ENCODE measurements around the gene MYOF.
"Not testable (repeated sequence)": the region's sequence is repeated elsewhere in the genome, so short reads cannot be mapped to it uniquely, and the experiment has no call there.

MYOF gene

GRCh38 chr10:93363891-93364648 lies 118.1 kb downstream of the MYOF start:
- Histone ChIP-seq H3K4me3 (ENCODE audit: low read length) (no peak overlapping the region), H3K36me3 (ENCODE audit: control insufficient read depth, insufficient read depth, low read length, severe bottlenecking) (peaks cover 96% of the 10 kb centered on the region)
- DNase-seq (ENCODE audit: low read depth) = no peak

GRCh38 chr10:93358398-93358797 lies 123.7 kb downstream of the MYOF start:
- not testable (repeated sequence) for H3K9me3 ChIP-seq (ENCODE audit: control insufficient read depth, low read length); H3K27me3 ChIP-seq (replicated peaks; ENCODE audit: control insufficient read depth, insufficient read depth, low read length); H3K9ac ChIP-seq (ENCODE audit: low read length); DNase-seq (ENCODE audit: low read depth); H3K4me3 ChIP-seq (ENCODE audit: low read length); H3K4me1 ChIP-seq (ENCODE audit: control insufficient read depth, insufficient read depth, low read length)
- peaks cover 93% of the 10 kb centered on the region for H3K36me3 ChIP-seq (ENCODE audit: control insufficient read depth, insufficient read depth, low read length, severe bottlenecking)

More at GRCh38 chr10:93363891-93364648, 118.1 kb downstream of the MYOF start:
- Histone ChIP-seq H3K27me3 (replicated peaks; ENCODE audit: control insufficient read depth, insufficient read depth, low read length) (no peaks in the 10 kb centered on the region), H3K4me1 (ENCODE audit: control insufficient read depth, insufficient read depth, low read length) (peaks cover 26% of the 10 kb centered on the region), H3K9me3 (ENCODE audit: control insufficient read depth, low read length) (no peaks in the 10 kb centered on the region), H3K9ac (ENCODE audit: low read length) (peak overlapping the region; percentile 35)

- Histone ChIP-seq H3K36me3 (ENCODE audit: control insufficient read depth, insufficient read depth, low read length, severe bottlenecking) (peaks cover 93% of the 10 kb centered on the region), H3K4me3 (ENCODE audit: low read length) (no peak overlapping the region), H3K4me1 (ENCODE audit: control insufficient read depth, insufficient read depth, low read length) (peaks cover 5% of the 10 kb centered on the region), H3K9ac (ENCODE audit: low read length) (no peak overlapping the region), H3K27me3 (replicated peaks; ENCODE audit: control insufficient read depth, insufficient read depth, low read length) (no peaks in the 10 kb centered on the region), H3K9me3 (ENCODE audit: control insufficient read depth, low read length) (no peaks in the 10 kb centered on the region)
- DNase-seq (ENCODE audit: low read depth) = peak; percentile 52
Observed at GRCh38 chr10:93357680-93358079, 124.5 kb downstream of the MYOF start.

- Histone ChIP-seq H3K27me3 (replicated peaks; ENCODE audit: control insufficient read depth, insufficient read depth, low read length) (no peaks in the 10 kb centered on the region), H3K36me3 (ENCODE audit: control insufficient read depth, insufficient read depth, low read length, severe bottlenecking) (peaks cover 96% of the 10 kb centered on the region), H3K4me1 (ENCODE audit: control insufficient read depth, insufficient read depth, low read length) (peaks cover 5% of the 10 kb centered on the region), H3K4me3 (ENCODE audit: low read length) (no peak overlapping the region), H3K9ac (ENCODE audit: low read length) (no peak overlapping the region), H3K9me3 (ENCODE audit: control insufficient read depth, low read length) (no peaks in the 10 kb centered on the region)
- DNase-seq (ENCODE audit: low read depth) = no peak
Observed at GRCh38 chr10:93356516-93356915, 125.6 kb downstream of the MYOF start.

- Histone ChIP-seq H3K36me3 (ENCODE audit: control insufficient read depth, insufficient read depth, low read length, severe bottlenecking) (peaks cover 98% of the 10 kb centered on the region), H3K27me3 (replicated peaks; ENCODE audit: control insufficient read depth, insufficient read depth, low read length) (no peaks in the 10 kb centered on the region), H3K4me3 (ENCODE audit: low read length) (no peak overlapping the region), H3K9me3 (ENCODE audit: control insufficient read depth, low read length) (no peaks in the 10 kb centered on the region), H3K4me1 (ENCODE audit: control insufficient read depth, insufficient read depth, low read length) (peaks cover 5% of the 10 kb centered on the region), H3K9ac (ENCODE audit: low read length) (peak overlapping the region; percentile 20)
- DNase-seq (ENCODE audit: low read depth) = peak; percentile 82
Observed at GRCh38 chr10:93352638-93353383, 129.3 kb downstream of the MYOF start.

GRCh38 chr10:93346694-93347093 lies 135.4 kb downstream of the MYOF start:
- Histone ChIP-seq H3K9me3 (ENCODE audit: control insufficient read depth, low read length) (no peaks in the 10 kb centered on the region), H3K4me1 (ENCODE audit: control insufficient read depth, insufficient read depth, low read length) (peaks cover 23% of the 10 kb centered on the region), H3K9ac (ENCODE audit: low read length) (peak overlapping the region; percentile 25), H3K27me3 (replicated peaks; ENCODE audit: control insufficient read depth, insufficient read depth, low read length) (no peaks in the 10 kb centered on the region), H3K4me3 (ENCODE audit: low read length) (no peak overlapping the region), H3K36me3 (ENCODE audit: control insufficient read depth, insufficient read depth, low read length, severe bottlenecking) (peaks cover 92% of the 10 kb centered on the region)
- no peak for DNase-seq (ENCODE audit: low read depth)

- H3K9me3 ChIP-seq (ENCODE audit: control insufficient read depth, low read length) = no peaks in the 10 kb centered on the region
- peaks cover 90% of the 10 kb centered on the region for H3K36me3 ChIP-seq (ENCODE audit: control insufficient read depth, insufficient read depth, low read length, severe bottlenecking)
- peaks cover 23% of the 10 kb centered on the region for H3K4me1 ChIP-seq (ENCODE audit: control insufficient read depth, insufficient read depth, low read length)
- no peak overlapping the region for H3K4me3 ChIP-seq (ENCODE audit: low read length)
- H3K27me3 ChIP-seq (replicated peaks; ENCODE audit: control insufficient read depth, insufficient read depth, low read length) = no peaks in the 10 kb centered on the region
- no peak for DNase-seq (ENCODE audit: low read depth)
- peak overlapping the region; percentile 25 for H3K9ac ChIP-seq (ENCODE audit: low read length)
Observed at GRCh38 chr10:93346108-93346507, 136.0 kb downstream of the MYOF start.

- peaks cover 88% of the 10 kb centered on the region for H3K36me3 ChIP-seq (ENCODE audit: control insufficient read depth, insufficient read depth, low read length, severe bottlenecking)
- H3K4me1 ChIP-seq (ENCODE audit: control insufficient read depth, insufficient read depth, low read length) = peaks cover 23% of the 10 kb centered on the region
- DNase-seq (ENCODE audit: low read depth) = no peak
- no peaks in the 10 kb centered on the region for H3K27me3 ChIP-seq (replicated peaks; ENCODE audit: control insufficient read depth, insufficient read depth, low read length)
- no peak overlapping the region for H3K9ac ChIP-seq (ENCODE audit: low read length)
- no peak overlapping the region for H3K4me3 ChIP-seq (ENCODE audit: low read length)
- no peaks in the 10 kb centered on the region for H3K9me3 ChIP-seq (ENCODE audit: control insufficient read depth, low read length)
Observed at GRCh38 chr10:93344691-93345090, 137.4 kb downstream of the MYOF start.

- Histone ChIP-seq H3K27me3 (replicated peaks; ENCODE audit: control insufficient read depth, insufficient read depth, low read length) (no peaks in the 10 kb centered on the region), H3K9ac (ENCODE audit: low read length) (no peak overlapping the region), H3K4me3 (ENCODE audit: low read length) (no peak overlapping the region), H3K4me1 (ENCODE audit: control insufficient read depth, insufficient read depth, low read length) (peaks cover 24% of the 10 kb centered on the region), H3K9me3 (ENCODE audit: control insufficient read depth, low read length) (no peaks in the 10 kb centered on the region), H3K36me3 (ENCODE audit: control insufficient read depth, insufficient read depth, low read length, severe bottlenecking) (peaks cover 87% of the 10 kb centered on the region)
- no peak for DNase-seq (ENCODE audit: low read depth)
Observed at GRCh38 chr10:93342921-93343320, 139.2 kb downstream of the MYOF start.

GRCh38 chr10:93342366-93342765 lies 139.8 kb downstream of the MYOF start:
- H3K9ac ChIP-seq (ENCODE audit: low read length) = no peak overlapping the region
- peaks cover 30% of the 10 kb centered on the region for H3K4me1 ChIP-seq (ENCODE audit: control insufficient read depth, insufficient read depth, low read length)
- H3K27me3 ChIP-seq (replicated peaks; ENCODE audit: control insufficient read depth, insufficient read depth, low read length) = no peaks in the 10 kb centered on the region
- H3K36me3 ChIP-seq (ENCODE audit: control insufficient read depth, insufficient read depth, low read length, severe bottlenecking) = peaks cover 87% of the 10 kb centered on the region
- H3K9me3 ChIP-seq (ENCODE audit: control insufficient read depth, low read length) = no peaks in the 10 kb centered on the region
- H3K4me3 ChIP-seq (ENCODE audit: low read length) = no peak overlapping the region
- DNase-seq (ENCODE audit: low read depth) = peak; percentile 22

GRCh38 chr10:93337309-93337721 lies 144.8 kb downstream of the MYOF start:
- Histone ChIP-seq H3K27me3 (replicated peaks; ENCODE audit: control insufficient read depth, insufficient read depth, low read length) (no peaks in the 10 kb centered on the region), H3K9ac (ENCODE audit: low read length) (no peak overlapping the region), H3K36me3 (ENCODE audit: control insufficient read depth, insufficient read depth, low read length, severe bottlenecking) (peaks cover 91% of the 10 kb centered on the region), H3K9me3 (ENCODE audit: control insufficient read depth, low read length) (no peaks in the 10 kb centered on the region), H3K4me1 (ENCODE audit: control insufficient read depth, insufficient read depth, low read length) (peaks cover 13% of the 10 kb centered on the region), H3K4me3 (ENCODE audit: low read length) (no peak overlapping the region)
- DNase-seq (ENCODE audit: low read depth) = no peak

All from adipocyte (in vitro differentiated cells).